Embryonic facial prominence (tissue), 1 donor: ENCODE results near the gene WDR83.

Experiments
- DNase-seq: peaks from one replicate; pipeline ENCODE4 v3.0.0-alpha.2; 2016; ENCODE audit errors: extremely low spot score

Gene WDR83

GRCh38 chr19:12715102-12715501, 48.5 kb downstream of the WDR83 start:
- DNase-seq, result no peak

GRCh38 chr19:12715929-12716328, 49.3 kb downstream of the WDR83 start:
- DNase-seq, result no peak

- no peak for DNase-seq
Observed at GRCh38 chr19:12720296-12720695, 53.7 kb downstream of the WDR83 start.

GRCh38 chr19:12720851-12721655, 54.4 kb downstream of the WDR83 start:
- no peak for DNase-seq

- peak; percentile 66 for DNase-seq
Observed at GRCh38 chr19:12721656-12722565, 55.3 kb downstream of the WDR83 start.

GRCh38 chr19:12722566-12723380, 56.2 kb downstream of the WDR83 start:
- peak; percentile 97 for DNase-seq

GRCh38 chr19:12723381-12723640, 56.7 kb downstream of the WDR83 start:
- DNase-seq, result no peak

GRCh38 chr19:12723641-12724426, 57.2 kb downstream of the WDR83 start, which contains the start of gene TNPO2:
Gene TNPO2 (minus strand): TSS chr19:12723932. CDS start chr19:12720977, 2,955 bp downstream.
- DNase-seq, result peak; percentile 43
